Hematopoietic multipotent progenitor cell treated with erythropoietin and hydrocortisone succinate and interleukin-3 and kit ligand, for 15 days (in vitro differentiated cells): ENCODE measurements around the gene GDF7.

ENCODE experiments used
- DNase-seq: peaks from one replicate; pipeline ENCODE4 v3.0.0-alpha.2; 2015; ENCODE audit warnings: low spot score

GDF7 gene

DNA sequence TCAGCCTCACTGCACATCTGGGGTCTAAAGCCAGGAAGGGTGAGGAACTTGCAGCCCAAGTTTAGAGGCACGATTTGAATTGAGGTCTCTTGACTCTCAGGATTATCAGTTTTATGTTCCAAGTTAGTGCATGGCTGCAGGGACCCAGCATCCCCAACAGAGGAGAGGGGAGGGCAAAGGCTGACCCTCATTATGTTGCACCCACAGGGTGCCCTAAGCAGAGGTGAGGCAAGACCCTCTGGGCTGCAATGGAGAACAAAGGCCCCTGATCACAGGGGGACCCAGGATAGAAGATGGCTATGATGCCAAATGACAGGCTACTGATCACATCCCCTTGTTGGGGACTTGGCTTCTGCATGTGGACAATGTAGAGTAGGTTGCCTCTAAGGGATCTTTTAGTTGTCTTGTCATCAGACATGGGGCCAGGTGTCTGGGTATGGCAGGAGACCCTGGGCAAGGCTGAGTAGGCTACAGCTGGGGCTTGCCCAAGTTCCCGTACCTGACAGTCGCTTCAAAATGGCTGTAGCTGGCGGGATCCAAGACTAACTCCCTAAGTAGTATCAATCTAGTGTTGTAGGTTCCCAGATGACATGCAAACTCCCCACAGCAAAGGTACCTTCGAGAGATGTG lies 4.5 kb upstream of the GDF7 start:
- no peak for DNase-seq

DNA sequence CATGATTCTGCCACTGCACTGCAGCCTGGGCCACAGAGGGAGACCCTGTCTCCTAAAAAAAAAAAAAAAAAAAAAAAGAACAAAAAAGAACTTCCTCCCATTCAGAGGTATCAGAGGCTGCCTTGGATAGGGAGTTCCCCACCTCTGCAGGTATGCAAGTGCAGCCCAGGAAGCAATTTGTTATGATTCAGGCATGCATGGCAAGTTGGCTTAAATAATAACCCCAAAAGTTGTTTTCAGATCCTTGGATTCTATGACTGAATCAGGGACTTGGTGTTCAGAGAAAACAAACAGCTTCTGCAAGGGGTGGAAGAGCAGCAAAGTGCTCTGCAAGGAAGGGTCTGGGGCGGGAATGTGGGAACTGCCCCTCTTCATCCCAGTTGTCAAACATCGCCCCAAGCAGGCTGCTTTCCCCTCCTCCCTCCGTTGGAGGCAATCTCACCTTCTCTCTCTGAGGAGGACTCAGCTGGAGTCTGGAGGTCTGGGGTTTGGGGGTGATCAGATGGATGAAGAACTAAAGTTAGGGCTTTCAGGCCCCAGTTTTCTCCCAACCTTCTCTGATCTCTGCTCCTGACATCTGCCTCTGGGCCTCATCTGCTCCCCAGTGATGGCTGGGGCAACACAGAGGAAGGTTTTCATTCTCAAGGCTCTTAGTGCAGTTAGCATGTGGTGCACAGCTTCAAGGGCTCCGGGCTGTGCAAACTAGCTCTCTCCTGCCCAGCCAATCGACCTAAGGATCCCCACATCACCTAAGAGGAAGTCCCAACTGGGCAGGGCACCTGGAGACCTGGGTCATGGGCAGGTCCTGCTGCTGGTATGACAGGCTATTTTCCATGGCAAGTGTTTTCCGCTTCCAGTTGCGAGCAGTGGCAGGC lies 3.5 kb upstream of the GDF7 start:
- DNase-seq: no peak

DNA sequence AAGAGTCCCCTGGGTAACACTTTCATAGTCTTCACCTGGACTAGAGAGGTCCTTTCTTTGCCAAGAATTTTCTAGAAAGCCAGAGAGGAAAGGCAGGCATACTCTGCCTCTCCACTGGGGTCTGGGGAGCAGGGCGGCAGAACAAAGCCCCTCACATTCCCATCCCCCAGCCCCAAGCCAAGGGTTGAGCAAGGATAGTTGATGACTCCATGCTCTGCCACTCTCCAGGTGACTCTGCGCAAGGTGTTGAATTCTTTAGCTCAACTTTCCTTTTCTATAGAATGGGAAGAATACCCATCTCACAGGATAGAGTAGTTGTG lies 2.9 kb upstream of the GDF7 start:
- DNase-seq: no peak

DNA sequence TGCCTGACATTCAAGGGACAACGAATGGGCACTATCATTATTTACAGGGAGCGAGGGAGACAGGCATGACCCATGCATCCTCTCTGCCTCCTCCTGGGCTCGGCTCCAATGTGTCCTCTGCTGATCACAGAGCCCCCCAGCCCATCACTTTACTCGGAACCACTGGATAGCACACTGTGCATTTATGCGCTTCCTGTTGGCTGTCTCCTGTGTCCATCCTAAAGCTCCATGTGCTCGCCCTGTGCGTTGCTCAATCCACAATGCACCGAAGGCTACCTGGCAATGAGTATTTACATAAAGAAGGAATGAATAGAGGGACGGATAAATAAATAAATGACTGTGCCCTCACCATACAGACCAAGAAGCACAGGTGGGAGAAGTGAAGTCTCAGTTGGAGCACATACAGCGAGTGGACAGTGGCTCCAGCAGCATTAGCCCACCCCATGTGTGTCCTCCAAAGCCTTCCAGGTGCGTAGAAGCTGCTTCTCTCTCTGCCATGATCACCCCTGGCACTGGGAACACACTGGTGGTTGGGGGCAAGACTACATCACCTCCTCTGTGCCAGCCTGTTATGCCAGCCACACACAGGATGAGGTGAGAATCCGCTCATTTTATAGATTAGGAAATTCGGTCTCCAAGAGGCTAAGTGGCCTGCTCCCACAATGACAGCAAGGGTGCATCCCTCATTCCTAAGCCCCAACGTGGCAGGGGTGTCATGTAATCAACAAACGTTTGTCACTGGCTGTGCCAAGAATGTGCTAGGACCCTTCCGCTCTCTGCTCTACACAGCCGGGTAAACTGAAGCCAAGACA lies 2.3 kb upstream of the GDF7 start:
- DNase-seq: no peak

DNA sequence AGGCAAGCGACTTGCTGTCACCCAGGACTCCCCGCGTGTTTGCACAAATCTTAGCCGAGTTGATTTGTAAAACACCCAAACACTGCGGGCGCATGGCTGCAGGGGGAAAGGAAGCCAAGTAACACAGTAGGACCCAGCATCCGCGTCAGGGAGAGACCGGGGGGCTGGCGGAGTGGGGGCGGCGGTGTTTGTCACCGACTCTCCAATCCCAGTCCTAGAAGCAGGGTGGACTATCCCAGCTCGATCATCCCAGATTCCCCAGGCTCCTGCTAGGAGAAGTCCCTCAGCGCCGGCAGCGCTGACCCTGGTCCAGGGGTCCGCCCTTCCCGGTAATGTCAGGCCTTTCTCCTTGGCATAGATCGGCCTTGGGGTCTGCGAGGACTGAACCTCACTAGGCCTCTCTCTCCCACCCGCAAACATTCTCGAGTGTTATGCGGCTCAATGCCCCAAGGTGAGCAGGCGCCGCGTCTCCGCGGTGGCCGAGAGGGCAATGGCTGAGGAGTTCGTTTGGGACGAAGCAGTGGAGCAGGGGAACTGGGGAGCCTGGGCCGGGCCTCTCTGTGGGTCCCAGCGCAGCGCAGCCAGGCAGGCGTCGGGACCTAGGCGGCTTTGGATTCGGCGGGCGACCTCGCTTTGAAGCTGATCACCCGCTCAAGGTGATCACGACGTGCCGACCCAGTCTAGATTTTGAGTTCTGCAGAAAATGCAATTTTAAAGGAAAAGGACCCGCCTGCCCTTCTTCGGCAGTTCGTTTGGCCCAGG lies 1.5 kb upstream of the GDF7 start:
- DNase-seq: no peak

DNA sequence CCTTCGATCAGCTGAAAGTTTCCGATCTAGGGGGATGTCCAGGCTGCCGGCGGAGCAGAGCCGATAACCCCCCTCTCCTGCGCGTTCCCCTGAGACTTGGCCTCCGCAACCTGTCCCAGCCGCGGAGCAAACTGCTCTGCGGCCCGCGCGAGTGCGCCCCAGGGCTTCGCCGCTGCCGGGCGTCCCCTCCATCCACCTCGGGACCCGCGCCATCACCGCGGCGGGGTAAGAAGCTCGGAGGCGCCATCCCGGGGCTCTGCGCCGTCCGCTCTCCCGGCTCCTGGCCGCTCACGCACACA lies 990 bp upstream of the GDF7 start:
- no peak for DNase-seq

DNA sequence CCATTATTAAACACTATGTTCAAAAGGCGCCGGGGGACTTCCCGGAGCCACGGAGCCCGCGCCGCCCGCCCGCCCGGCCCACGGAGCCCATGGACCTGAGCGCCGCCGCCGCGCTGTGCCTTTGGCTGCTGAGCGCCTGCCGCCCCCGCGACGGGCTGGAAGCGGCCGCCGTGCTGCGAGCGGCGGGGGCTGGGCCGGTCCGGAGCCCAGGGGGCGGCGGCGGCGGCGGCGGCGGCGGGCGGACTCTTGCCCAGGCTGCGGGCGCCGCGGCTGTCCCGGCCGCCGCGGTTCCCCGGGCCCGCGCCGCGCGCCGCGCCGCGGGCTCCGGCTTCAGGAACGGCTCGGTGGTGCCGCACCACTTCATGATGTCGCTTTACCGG lies 197 bp downstream of the GDF7 start:
- no peak for DNase-seq

DNA sequence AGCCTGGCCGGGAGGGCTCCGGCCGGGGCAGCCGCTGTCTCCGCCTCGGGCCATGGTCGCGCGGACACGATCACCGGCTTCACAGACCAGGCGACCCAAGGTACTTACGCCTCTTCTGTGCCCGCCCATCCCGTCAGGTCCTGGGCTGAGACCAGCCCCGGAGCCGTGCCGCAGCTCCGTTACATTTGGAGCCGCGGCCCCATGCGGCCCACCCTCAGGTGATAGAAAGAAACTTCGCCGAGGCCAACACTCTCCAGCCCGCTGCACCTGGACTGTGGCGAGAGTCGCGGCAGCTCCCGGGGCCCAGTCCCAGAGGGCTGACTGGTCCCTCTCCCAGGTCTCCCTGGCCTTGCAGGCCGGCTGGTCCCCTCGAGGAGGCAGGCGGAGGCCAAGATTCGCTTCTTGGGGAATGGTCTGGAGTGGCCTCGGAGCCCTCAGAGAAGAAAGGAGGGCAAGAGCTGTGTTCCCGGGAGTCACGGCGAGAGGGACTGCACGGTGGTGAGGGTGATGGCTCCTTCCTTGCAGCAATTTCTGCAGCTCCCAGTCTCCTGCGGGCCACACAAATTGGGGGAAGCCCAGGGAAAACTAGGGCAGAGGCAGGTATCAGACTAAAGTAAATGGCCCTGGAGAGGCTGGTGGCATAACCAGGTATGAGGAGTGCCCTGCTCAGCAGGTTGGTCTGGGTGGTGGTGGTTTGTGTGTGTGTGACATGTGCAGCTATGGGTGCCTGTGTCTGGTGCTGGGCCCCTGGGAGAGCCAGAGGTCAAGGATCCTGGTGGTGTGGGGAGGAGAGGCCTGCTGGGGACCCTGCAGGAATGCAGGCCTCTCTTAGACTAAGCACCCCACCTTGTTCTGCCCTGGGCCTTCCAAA lies 822 bp downstream of the GDF7 start:
- no peak for DNase-seq

DNA sequence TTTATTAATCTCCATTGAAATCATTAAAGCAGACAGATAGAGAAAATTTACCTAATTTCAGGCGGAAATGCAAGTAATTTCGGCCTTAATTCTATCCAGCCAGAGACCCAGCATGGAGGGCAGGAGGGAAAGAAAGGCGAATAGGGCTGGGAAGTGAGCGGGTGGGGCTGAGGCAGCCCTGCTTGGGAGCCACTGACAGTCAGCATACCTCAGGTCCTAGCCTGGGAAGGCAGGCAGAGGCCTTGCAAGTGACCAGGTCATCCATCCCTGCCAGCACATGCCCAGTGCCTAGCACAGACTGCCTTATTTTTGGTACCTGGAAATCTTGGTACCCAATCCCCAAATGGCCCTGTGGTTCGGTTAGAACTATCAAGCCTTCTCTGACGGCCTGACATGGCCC lies 1.5 kb downstream of the GDF7 start:
- DNase-seq: no peak

DNA sequence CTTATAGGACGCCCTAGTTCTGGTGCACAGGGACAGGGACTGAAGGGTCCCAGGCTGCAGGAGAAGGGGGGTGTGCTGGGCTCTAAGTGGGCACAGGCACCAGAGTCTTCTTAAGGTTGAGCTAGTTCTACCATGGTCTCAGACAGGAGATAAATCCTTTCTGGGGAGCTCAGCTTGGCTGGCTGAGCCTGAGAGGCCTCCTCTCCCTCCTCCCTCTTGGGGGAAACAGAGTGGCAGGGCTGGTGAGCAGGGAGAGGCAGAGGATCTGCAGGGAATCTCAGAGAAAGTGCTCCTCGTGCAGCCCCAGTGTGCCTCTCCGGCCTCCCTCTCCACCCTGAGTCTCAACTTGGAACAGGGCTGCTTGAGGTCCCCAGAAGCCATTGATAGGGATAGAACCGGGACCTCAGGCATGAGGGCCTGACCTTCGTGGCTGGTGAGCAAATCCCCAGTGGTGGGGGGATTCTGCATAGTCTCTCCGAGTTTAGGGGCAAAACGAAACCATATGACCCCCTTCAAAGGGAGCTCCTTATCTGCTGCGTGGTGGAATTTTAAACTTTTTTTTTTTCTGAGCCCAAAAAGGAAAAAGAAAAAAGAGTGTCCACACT lies 2.0 kb downstream of the GDF7 start:
- no peak for DNase-seq

DNA sequence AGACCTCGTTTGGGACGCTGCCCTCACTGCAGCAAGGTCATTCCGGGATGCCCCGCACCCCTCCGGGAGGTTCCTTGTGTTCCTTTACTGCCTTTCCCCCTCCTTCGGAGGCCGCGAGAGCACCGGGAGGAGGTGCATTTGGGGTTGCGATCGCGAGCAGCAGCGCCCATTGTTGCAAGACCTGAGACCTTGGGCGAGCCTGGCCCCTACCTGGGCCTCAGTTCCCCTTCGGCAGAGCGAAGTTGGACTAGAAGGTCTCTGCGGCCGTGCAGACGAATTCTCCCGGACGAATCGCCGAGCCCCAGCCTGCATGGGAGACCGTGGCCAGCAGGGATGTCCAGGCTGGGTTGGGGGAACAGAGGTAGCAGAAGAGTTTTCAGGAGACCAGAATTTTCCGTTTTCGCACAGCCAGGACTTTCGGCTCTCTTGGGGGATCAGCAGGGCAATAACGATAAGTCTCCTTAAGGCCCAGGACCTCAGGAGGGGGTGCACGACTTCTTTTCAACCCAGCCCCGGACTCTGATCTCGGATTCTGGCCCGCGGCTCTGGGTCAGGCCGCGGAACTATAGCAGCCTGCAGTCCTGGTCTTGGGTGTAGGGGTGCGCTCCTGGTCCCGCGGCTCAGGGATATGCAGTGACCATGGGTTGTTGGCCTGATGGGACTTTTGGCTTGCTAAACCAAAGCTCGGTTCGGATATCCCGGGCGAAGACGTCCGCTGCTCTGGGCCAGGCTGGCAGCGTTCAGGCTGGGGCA lies 2.8 kb downstream of the GDF7 start:
- no peak for DNase-seq

DNA sequence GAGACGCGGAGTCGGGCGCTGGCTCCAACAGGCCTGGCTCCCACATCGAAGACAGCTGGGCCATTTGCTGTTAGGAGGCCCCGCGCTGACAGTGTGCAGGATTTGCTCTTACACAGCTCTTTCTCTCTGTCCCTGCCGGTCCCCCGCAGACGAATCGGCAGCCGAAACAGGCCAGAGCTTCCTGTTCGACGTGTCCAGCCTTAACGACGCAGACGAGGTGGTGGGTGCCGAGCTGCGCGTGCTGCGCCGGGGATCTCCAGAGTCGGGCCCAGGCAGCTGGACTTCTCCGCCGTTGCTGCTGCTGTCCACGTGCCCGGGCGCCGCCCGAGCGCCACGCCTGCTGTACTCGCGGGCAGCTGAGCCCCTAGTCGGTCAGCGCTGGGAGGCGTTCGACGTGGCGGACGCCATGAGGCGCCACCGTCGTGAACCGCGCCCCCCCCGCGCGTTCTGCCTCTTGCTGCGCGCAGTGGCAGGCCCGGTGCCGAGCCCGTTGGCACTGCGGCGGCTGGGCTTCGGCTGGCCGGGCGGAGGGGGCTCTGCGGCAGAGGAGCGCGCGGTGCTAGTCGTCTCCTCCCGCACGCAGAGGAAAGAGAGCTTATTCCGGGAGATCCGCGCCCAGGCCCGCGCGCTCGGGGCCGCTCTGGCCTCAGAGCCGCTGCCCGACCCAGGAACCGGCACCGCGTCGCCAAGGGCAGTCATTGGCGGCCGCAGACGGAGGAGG lies 3.5 kb downstream of the GDF7 start:
- DNase-seq: no peak

DNA sequence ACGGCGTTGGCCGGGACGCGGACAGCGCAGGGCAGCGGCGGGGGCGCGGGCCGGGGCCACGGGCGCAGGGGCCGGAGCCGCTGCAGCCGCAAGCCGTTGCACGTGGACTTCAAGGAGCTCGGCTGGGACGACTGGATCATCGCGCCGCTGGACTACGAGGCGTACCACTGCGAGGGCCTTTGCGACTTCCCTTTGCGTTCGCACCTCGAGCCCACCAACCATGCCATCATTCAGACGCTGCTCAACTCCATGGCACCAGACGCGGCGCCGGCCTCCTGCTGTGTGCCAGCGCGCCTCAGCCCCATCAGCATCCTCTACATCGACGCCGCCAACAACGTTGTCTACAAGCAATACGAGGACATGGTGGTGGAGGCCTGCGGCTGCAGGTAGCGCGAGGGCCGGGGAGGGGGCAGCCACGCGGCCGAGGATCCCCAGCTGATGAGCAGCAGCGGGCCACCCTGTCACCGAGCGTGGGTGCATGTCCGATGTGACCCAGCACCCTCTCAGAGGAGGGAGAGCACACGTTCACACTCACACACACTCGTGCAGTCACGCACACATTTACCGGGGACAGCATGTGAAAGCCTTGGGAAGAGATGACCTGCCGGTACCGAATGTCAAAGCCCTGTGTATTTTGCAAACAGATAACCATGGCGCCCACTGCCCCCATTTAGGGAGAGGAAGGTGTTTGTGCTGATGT lies 4.2 kb downstream of the GDF7 start:
- DNase-seq: no peak

DNA sequence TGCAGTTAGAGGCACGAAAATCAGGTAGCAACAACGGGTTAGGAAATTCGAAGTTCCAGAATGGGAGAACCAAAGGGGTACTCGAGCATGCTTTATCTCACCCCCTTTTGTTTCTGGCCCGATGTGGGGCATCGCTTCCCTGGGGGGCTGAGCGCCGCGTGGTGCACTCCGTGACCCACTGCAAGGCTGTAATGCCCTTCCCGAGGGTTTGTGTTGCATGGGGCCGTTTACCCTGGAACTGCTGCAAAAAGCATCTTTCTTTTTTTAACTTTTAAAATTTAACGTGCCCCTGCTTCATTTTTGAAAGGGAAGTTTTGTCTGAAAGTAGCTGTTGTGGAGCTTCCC lies 4.8 kb downstream of the GDF7 start:
- DNase-seq: no peak

DNA sequence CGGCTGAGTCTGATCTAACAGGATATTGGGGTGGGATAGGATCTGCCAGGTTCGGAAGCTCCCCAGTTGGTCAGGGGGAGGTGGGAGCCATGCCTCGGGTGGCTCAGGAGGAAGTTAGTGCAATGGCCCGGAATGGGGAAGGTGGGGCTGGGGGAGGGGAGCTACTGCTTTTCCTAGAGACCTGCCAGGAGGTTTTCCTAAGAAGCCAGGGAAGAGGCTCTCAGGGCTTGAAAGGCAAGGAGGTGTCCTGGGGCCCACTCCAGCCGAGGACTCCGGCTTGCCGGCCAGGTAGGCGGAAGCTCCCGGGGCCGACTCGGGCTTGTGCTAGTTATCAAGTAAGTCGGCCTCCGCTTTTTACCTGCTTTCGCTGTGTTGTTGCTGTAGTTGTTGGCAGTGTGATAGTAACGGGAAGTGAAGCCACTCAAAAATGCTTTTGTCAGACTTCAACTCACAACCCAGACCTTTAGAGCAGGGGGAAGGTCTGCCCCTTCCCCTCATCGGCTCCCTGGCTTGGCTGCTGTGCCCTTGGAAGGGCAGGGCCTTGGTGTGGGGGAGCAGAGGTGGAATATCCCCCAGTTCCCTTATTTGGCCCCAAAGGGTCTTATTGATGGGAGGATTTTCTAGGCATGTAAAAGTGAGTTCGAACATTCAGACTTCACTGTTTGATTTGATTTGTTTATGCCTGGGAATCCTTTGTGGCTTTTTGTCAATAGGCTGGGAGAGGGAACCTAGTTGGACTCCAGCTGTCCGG lies 5.4 kb downstream of the GDF7 start:
- DNase-seq: no peak

DNA sequence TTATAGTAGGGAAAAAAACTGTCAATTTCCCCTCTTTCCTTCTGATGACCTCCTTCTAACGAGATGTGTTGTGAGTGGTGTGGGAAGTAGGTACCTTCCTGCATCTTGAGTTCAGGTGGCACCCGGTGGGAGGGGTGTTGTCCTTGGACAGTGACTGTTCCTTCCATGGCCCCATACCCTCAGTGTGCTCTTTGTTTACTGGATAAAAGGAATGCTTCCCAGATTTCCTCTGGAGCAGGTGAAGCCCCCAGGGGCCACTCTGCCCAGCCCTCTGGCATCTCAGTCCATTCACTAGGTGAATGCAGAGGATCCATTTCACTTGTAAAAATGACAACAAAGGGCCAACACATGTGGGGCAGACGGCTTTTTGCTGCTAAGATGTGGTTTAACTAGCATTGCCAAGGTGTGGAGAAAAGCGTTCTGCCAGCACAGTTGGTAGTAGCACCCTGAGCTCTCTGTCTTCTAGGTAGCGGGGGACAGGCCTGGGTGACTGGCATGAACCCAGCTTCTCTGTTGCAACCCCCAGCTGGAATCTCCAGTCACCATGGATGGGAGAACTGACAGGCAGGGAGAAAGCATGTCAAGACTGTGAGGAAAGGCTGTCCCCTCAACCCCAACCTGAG lies 6.9 kb downstream of the GDF7 start:
- DNase-seq: no peak

DNA sequence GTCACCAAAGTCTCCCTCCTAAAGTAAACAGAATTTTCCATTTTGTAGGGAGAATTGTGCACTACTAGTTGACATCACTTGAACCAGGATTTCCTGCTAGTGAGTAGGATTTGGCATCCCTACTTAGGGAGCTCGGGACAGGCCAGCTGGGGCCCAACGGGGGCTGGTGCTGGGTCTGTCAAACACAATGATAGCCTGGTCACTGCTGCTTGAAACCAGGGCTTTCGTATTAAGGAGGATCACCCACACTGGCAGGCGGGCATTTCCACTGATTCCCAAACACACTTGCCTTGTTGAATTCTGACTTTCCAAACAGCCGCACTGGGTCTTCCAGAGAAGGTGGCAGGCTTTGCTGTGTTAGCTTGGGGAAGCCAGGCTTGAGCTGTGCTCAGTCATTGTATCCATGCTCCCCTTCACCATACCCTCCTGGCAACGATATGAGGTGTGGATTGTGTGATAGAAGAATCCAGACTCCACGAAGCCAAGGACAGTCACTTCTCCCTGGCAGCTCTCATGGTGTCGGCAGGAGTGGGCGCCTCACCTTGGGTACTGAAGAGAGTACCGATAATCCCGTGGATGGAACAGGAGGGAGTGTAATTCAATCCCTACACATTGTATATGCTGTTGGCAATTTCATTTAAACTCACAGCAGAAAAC lies 7.5 kb downstream of the GDF7 start:
- no peak for DNase-seq
